ENCODE measurements around the gene RGS7.

Gene RGS7

GRCh38 chr1:241325456-241325855 is 31.5 kb downstream of the RGS7 start:
- Histone ChIP-seq H2BK120ac (ENCODE audit: low read depth, low read length) (no peak overlapping the region), H3K27ac (replicated peaks; ENCODE audit: low read length) (no peak overlapping the region), H3K4ac (ENCODE audit: low read length) (no peak overlapping the region), H3K4me2 (ENCODE audit: insufficient read depth, low read length, poor library complexity, severe bottlenecking) (no peak overlapping the region), H2BK12ac (ENCODE audit: low read length) (no peak overlapping the region), H2AFZ (ENCODE audit: low read length) (no peak overlapping the region), H3K4me3 (ENCODE audit: low read length in 2 of 2) (no peak overlapping the region), H3K4me1 (ENCODE audit: control insufficient read depth in 2 of 2, insufficient read depth in 1 of 2, low read depth in 1 of 2, low read length in 2 of 2) (no peaks in the 10 kb centered on the region), H3K27me3 (ENCODE audit: control insufficient read depth in 3 of 3, insufficient read depth in 3 of 3, low read depth in 1 of 3, low read length in 3 of 3) (no peaks in the 10 kb centered on the region), H3K18ac (ENCODE audit: low read length) (no peak overlapping the region), H3K36me3 (replicated peaks in 1 of 2; ENCODE audit: control insufficient read depth in 2 of 2, insufficient read depth in 2 of 2, low read length in 2 of 2) (no peaks in the 10 kb centered on the region), H3K9ac (ENCODE audit: low read depth, low read length, poor library complexity) (no peak overlapping the region), H3K23ac (ENCODE audit: low read depth, low read length, poor library complexity) (no peak overlapping the region), H2BK15ac (ENCODE audit: low read length) (no peak overlapping the region), H3K9me3 (replicated peaks in 1 of 2; ENCODE audit: control insufficient read depth in 2 of 2, insufficient read depth in 1 of 2, low read depth in 1 of 2, low read length in 2 of 2) (no peaks in the 10 kb centered on the region), H3K79me1 (ENCODE audit: low read depth, low read length) (no peaks in the 10 kb centered on the region), H3K14ac (ENCODE audit: low read length) (no peak overlapping the region), H2AK5ac (ENCODE audit: low read depth, low read length) (no peak overlapping the region), H2BK5ac (ENCODE audit: low read length) (no peak overlapping the region), H4K8ac (ENCODE audit: low read depth, low read length) (no peak overlapping the region), H4K91ac (ENCODE audit: low read depth, low read length, poor library complexity) (no peak overlapping the region)
- WGBS, 2 donors (ENCODE audit: extremely low coverage in 2 of 2, insufficient read length in 2 of 2, insufficient replicate concordance in 1 of 2), result no CpG with 5 or more reads among the region's 2 CpGs
- no peak for DNase-seq (ENCODE audit: low spot score)

GRCh38 chr1:241323514-241324195 is 33.4 kb downstream of the RGS7 start:
- H2AFZ ChIP-seq (ENCODE audit: low read length), result no peak overlapping the region
- H2BK5ac ChIP-seq (ENCODE audit: low read length), result no peak overlapping the region

GRCh38 chr1:241317676-241318075 is 39.3 kb downstream of the RGS7 start:
- no peaks in the 10 kb centered on the region for H3K36me3 ChIP-seq (replicated peaks in 1 of 2; ENCODE audit: control insufficient read depth in 2 of 2, insufficient read depth in 2 of 2, low read length in 2 of 2)
- H3K4ac ChIP-seq (ENCODE audit: low read length), result no peak overlapping the region
- H2BK120ac ChIP-seq (ENCODE audit: low read depth, low read length), result no peak overlapping the region
- no peaks in the 10 kb centered on the region for H3K4me1 ChIP-seq (ENCODE audit: control insufficient read depth in 2 of 2, insufficient read depth in 1 of 2, low read depth in 1 of 2, low read length in 2 of 2)
- DNase-seq (ENCODE audit: low spot score), result no peak
- no peak overlapping the region for H2AFZ ChIP-seq (ENCODE audit: low read length)
- no peak overlapping the region for H3K4me2 ChIP-seq (ENCODE audit: insufficient read depth, low read length, poor library complexity, severe bottlenecking)
- whole genome bisulfite sequencing, 2 donors (ENCODE audit: extremely low coverage in 2 of 2, insufficient read length in 2 of 2, insufficient replicate concordance in 1 of 2), result no CpG with 5 or more reads among the region's 2 CpGs
- no peak overlapping the region for H4K8ac ChIP-seq (ENCODE audit: low read depth, low read length)
- H3K9me3 ChIP-seq (replicated peaks in 1 of 2; ENCODE audit: control insufficient read depth in 2 of 2, insufficient read depth in 1 of 2, low read depth in 1 of 2, low read length in 2 of 2), result no peaks in the 10 kb centered on the region
- H2BK12ac ChIP-seq (ENCODE audit: low read length), result no peak overlapping the region
- no peak overlapping the region for H2AK5ac ChIP-seq (ENCODE audit: low read depth, low read length)
- no peak overlapping the region for H3K27ac ChIP-seq (replicated peaks; ENCODE audit: low read length)
- H2BK5ac ChIP-seq (ENCODE audit: low read length), result no peak overlapping the region
- no peaks in the 10 kb centered on the region for H3K27me3 ChIP-seq (ENCODE audit: control insufficient read depth in 3 of 3, insufficient read depth in 3 of 3, low read depth in 1 of 3, low read length in 3 of 3)
- H3K14ac ChIP-seq (ENCODE audit: low read length), result no peak overlapping the region
- no peak overlapping the region for H4K91ac ChIP-seq (ENCODE audit: low read depth, low read length, poor library complexity)
- H2BK15ac ChIP-seq (ENCODE audit: low read length), result no peak overlapping the region
- no peak overlapping the region for H3K4me3 ChIP-seq (ENCODE audit: low read length in 2 of 2)
- no peak overlapping the region for H3K18ac ChIP-seq (ENCODE audit: low read length)
- no peak overlapping the region for H3K9ac ChIP-seq (ENCODE audit: low read depth, low read length, poor library complexity)
- H3K23ac ChIP-seq (ENCODE audit: low read depth, low read length, poor library complexity), result no peak overlapping the region
- no peaks in the 10 kb centered on the region for H3K79me1 ChIP-seq (ENCODE audit: low read depth, low read length)

More at GRCh38 chr1:241323514-241324195, 33.4 kb downstream of the RGS7 start:
- H3K4me2 ChIP-seq (ENCODE audit: insufficient read depth, low read length, poor library complexity, severe bottlenecking), result no peak overlapping the region
- no peak overlapping the region for H3K27ac ChIP-seq (replicated peaks; ENCODE audit: low read length)
- no peak overlapping the region for H2BK120ac ChIP-seq (ENCODE audit: low read depth, low read length)
- WGBS, 2 donors (ENCODE audit: extremely low coverage in 2 of 2, insufficient read length in 2 of 2, insufficient replicate concordance in 1 of 2), result no CpG with 5 or more reads among the region's 9 CpGs
- H2BK15ac ChIP-seq (ENCODE audit: low read length), result no peak overlapping the region
- no peak overlapping the region for H3K9ac ChIP-seq (ENCODE audit: low read depth, low read length, poor library complexity)
- peak; percentile 64 for DNase-seq (ENCODE audit: low spot score)
- no peak overlapping the region for H3K23ac ChIP-seq (ENCODE audit: low read depth, low read length, poor library complexity)
- H3K36me3 ChIP-seq (replicated peaks in 1 of 2; ENCODE audit: control insufficient read depth in 2 of 2, insufficient read depth in 2 of 2, low read length in 2 of 2), result no peaks in the 10 kb centered on the region
- H4K91ac ChIP-seq (ENCODE audit: low read depth, low read length, poor library complexity), result no peak overlapping the region
- H2BK12ac ChIP-seq (ENCODE audit: low read length), result no peak overlapping the region
- H3K9me3 ChIP-seq (replicated peaks in 1 of 2; ENCODE audit: control insufficient read depth in 2 of 2, insufficient read depth in 1 of 2, low read depth in 1 of 2, low read length in 2 of 2), result no peaks in the 10 kb centered on the region
- H4K8ac ChIP-seq (ENCODE audit: low read depth, low read length), result no peak overlapping the region
- H3K27me3 ChIP-seq (ENCODE audit: control insufficient read depth in 3 of 3, insufficient read depth in 3 of 3, low read depth in 1 of 3, low read length in 3 of 3), result no peaks in the 10 kb centered on the region
- H3K18ac ChIP-seq (ENCODE audit: low read length), result no peak overlapping the region
- H2AK5ac ChIP-seq (ENCODE audit: low read depth, low read length), result no peak overlapping the region
- H3K79me1 ChIP-seq (ENCODE audit: low read depth, low read length), result no peaks in the 10 kb centered on the region
- no peak overlapping the region for H3K4ac ChIP-seq (ENCODE audit: low read length)
- no peak overlapping the region for H3K4me3 ChIP-seq (ENCODE audit: low read length in 2 of 2)
- no peak overlapping the region for H3K14ac ChIP-seq (ENCODE audit: low read length)
- H3K4me1 ChIP-seq (ENCODE audit: control insufficient read depth in 2 of 2, insufficient read depth in 1 of 2, low read depth in 1 of 2, low read length in 2 of 2), result no peaks in the 10 kb centered on the region

- no peak overlapping the region for H3K4me2 ChIP-seq (ENCODE audit: insufficient read depth, low read length, poor library complexity, severe bottlenecking)
- H3K27ac ChIP-seq (replicated peaks; ENCODE audit: low read length), result no peak overlapping the region
- no CpG with 5 or more reads among the region's 3 CpGs for WGBS, 2 donors (ENCODE audit: extremely low coverage in 2 of 2, insufficient read length in 2 of 2, insufficient replicate concordance in 1 of 2)
- H3K36me3 ChIP-seq (replicated peaks in 1 of 2; ENCODE audit: control insufficient read depth in 2 of 2, insufficient read depth in 2 of 2, low read length in 2 of 2), result no peaks in the 10 kb centered on the region
- H3K4me1 ChIP-seq (ENCODE audit: control insufficient read depth in 2 of 2, insufficient read depth in 1 of 2, low read depth in 1 of 2, low read length in 2 of 2), result no peaks in the 10 kb centered on the region
- H4K91ac ChIP-seq (ENCODE audit: low read depth, low read length, poor library complexity), result no peak overlapping the region
- H2AK5ac ChIP-seq (ENCODE audit: low read depth, low read length), result no peak overlapping the region
- H3K79me1 ChIP-seq (ENCODE audit: low read depth, low read length), result no peaks in the 10 kb centered on the region
- H2BK12ac ChIP-seq (ENCODE audit: low read length), result no peak overlapping the region
- H3K9me3 ChIP-seq (replicated peaks in 1 of 2; ENCODE audit: control insufficient read depth in 2 of 2, insufficient read depth in 1 of 2, low read depth in 1 of 2, low read length in 2 of 2), result no peaks in the 10 kb centered on the region
- DNase-seq (ENCODE audit: low spot score), result no peak
- no peak overlapping the region for H3K14ac ChIP-seq (ENCODE audit: low read length)
- H3K4ac ChIP-seq (ENCODE audit: low read length), result no peak overlapping the region
- no peak overlapping the region for H3K23ac ChIP-seq (ENCODE audit: low read depth, low read length, poor library complexity)
- no peak overlapping the region for H3K4me3 ChIP-seq (ENCODE audit: low read length in 2 of 2)
- H3K27me3 ChIP-seq (ENCODE audit: control insufficient read depth in 3 of 3, insufficient read depth in 3 of 3, low read depth in 1 of 3, low read length in 3 of 3), result no peaks in the 10 kb centered on the region
- no peak overlapping the region for H3K18ac ChIP-seq (ENCODE audit: low read length)
- no peak overlapping the region for H4K8ac ChIP-seq (ENCODE audit: low read depth, low read length)
- H3K9ac ChIP-seq (ENCODE audit: low read depth, low read length, poor library complexity), result no peak overlapping the region
- no peak overlapping the region for H2AFZ ChIP-seq (ENCODE audit: low read length)
- H2BK5ac ChIP-seq (ENCODE audit: low read length), result no peak overlapping the region
- H2BK120ac ChIP-seq (ENCODE audit: low read depth, low read length), result no peak overlapping the region
- H2BK15ac ChIP-seq (ENCODE audit: low read length), result no peak overlapping the region
Measured at GRCh38 chr1:241316372-241316771, 40.6 kb downstream of the RGS7 start.
